Peyer's patch (tissue), 4 donors: ENCODE data around the gene MYO1B. TPM values are rescaled to one million over a fixed set of nuclear protein-coding genes. Genes with fewer than 3 reads are reported as not detected.

Experiments used
- DNase-seq, 3 donors: peaks; one replicate each; pipeline ENCODE4 v3.0.0-alpha.2; 2017 to 2019
- H3K27ac ChIP-seq, 4 donors: fragments of 200-600 bp; sonication (generic); one replicate each; pipeline ENCODE4 v1.5.1; 2016 to 2019
- H3K27me3 ChIP-seq, 2 donors: fragments of 200-600 bp; sonication (generic); one replicate each; pipeline ENCODE4 v1.5.1; 2019
- H3K36me3 ChIP-seq, 3 donors: fragments of 200-600 bp; sonication (generic); one replicate each; pipeline ENCODE4 v1.5.1; 2016 to 2019
- H3K4me1 ChIP-seq, 4 donors: fragments of 200-600 bp; sonication (generic); one replicate each; pipeline ENCODE4 v1.5.1; 2016 to 2019
- H3K4me3 ChIP-seq, 4 donors: fragments of 200-600 bp; sonication (generic); 1 replicate in 3 of 4; 2 replicates in 1 of 4; pipeline ENCODE4 v1.5.1; 2016 to 2019; ENCODE audit warnings: mild to moderate bottlenecking in 1 of 4
- H3K9me3 ChIP-seq, 4 donors: fragments of 200-600 bp; sonication (generic); one replicate each; pipeline ENCODE4 v1.5.1; 2016 to 2019; ENCODE audit warnings: mild to moderate bottlenecking in 1 of 4
- CTCF ChIP-seq, 6 experiments: fragments of 450-650 bp in 4 of 6; fragments of 200-600 bp in 2 of 6; sonication (generic) in 1 of 6; IDR thresholded peaks; one replicate each; pipeline ENCODE4 v1.5.1; 2017 to 2019; ENCODE audit warnings: antibody characterized with exemption in 6 of 6, mild to moderate bottlenecking in 3 of 6, moderate library complexity in 1 of 6
- POLR2A ChIP-seq, 2 donors: fragments of 450-650 bp; IDR thresholded peaks; one replicate each; pipeline ENCODE4 v1.5.1; 2017; ENCODE audit warnings: antibody characterized with exemption in 2 of 2, mild to moderate bottlenecking in 2 of 2, moderate library complexity in 2 of 2
- total RNA-seq, 4 donors: library from RNA; depleted of rRNA; stranded (reverse); fragments of >200 nt; gene quantifications; one replicate each; pipeline ENCODE4 v1.1.0, GENCODE V29; 2016

Gene MYO1B
- total RNA-seq, 4 donors from 2014 or later: 13.1 to 25.5 (median 19.4) TPM

GRCh38 chr2:191303140-191304005 is 58.2 kb downstream of the MYO1B start:
- no peak overlapping the region for H3K4me3 ChIP-seq
- peak overlapping the region in 1 of 4 donors; percentile 3 for H3K27ac ChIP-seq
- H3K27me3 ChIP-seq: no peaks in the 10 kb centered on the region
- H3K9me3 ChIP-seq: no peaks in the 10 kb centered on the region
- peaks cover 0 to 15% (median 0%) of the 10 kb centered on the region in 4 donors for H3K4me1 ChIP-seq
- H3K36me3 ChIP-seq: no peaks in the 10 kb centered on the region
- no peak for DNase-seq
- TF ChIP-seq POLR2A (IDR thresholded peaks at IDR 0.05) (no peak), CTCF (IDR thresholded peaks at IDR 0.05) (no peak)

GRCh38 chr2:191304939-191305875 is 60.0 kb downstream of the MYO1B start:
- peak in 2 of 3 donors; percentile 46 for DNase-seq
- H3K4me3 ChIP-seq: no peak overlapping the region
- TF ChIP-seq POLR2A (IDR thresholded peaks at IDR 0.05) (no peak), CTCF (IDR thresholded peaks at IDR 0.05) (no peak)

GRCh38 chr2:191308026-191308425 is 62.8 kb downstream of the MYO1B start:
- peaks cover 0 to 15% (median 0%) of the 10 kb centered on the region in 4 donors for H3K4me1 ChIP-seq
- no peaks in the 10 kb centered on the region for H3K36me3 ChIP-seq
- TF ChIP-seq CTCF (IDR thresholded peaks at IDR 0.05) (no peak), POLR2A (IDR thresholded peaks at IDR 0.05) (no peak)
- H3K27me3 ChIP-seq: no peaks in the 10 kb centered on the region
- no peak overlapping the region for H3K27ac ChIP-seq
- H3K9me3 ChIP-seq: no peaks in the 10 kb centered on the region
- DNase-seq: no peak
- H3K4me3 ChIP-seq: no peak overlapping the region

More at GRCh38 chr2:191304939-191305875, 60.0 kb downstream of the MYO1B start:
- no peaks in the 10 kb centered on the region for H3K27me3 ChIP-seq
- peaks cover 0 to 15% (median 0%) of the 10 kb centered on the region in 4 donors for H3K4me1 ChIP-seq
- H3K27ac ChIP-seq: peak overlapping the region; percentile 27 to 72 (median 56)
- H3K36me3 ChIP-seq: no peaks in the 10 kb centered on the region
- H3K9me3 ChIP-seq: no peaks in the 10 kb centered on the region

GRCh38 chr2:191311156-191311555 is 66.0 kb downstream of the MYO1B start:
- no peak overlapping the region for H3K27ac ChIP-seq

More at GRCh38 chr2:191311156-191311555, 66.0 kb downstream of the MYO1B start:
- H3K4me1 ChIP-seq: no peaks in the 10 kb centered on the region
- TF ChIP-seq POLR2A (IDR thresholded peaks at IDR 0.05): no peak
- TF ChIP-seq CTCF (IDR thresholded peaks at IDR 0.05): no peak
- DNase-seq: no peak
- no peak overlapping the region for H3K4me3 ChIP-seq
- H3K27me3 ChIP-seq: no peaks in the 10 kb centered on the region
- no peaks in the 10 kb centered on the region for H3K36me3 ChIP-seq
- H3K9me3 ChIP-seq: no peaks in the 10 kb centered on the region
